ENCODE data around the gene RNU6-1. TPM values are rescaled to one million over a fixed set of nuclear protein-coding genes. Genes with fewer than 3 reads are reported as not detected.

RNU6-1 gene
- total RNA-seq, 2 donors from 2014 or later, result not detected

DNA sequence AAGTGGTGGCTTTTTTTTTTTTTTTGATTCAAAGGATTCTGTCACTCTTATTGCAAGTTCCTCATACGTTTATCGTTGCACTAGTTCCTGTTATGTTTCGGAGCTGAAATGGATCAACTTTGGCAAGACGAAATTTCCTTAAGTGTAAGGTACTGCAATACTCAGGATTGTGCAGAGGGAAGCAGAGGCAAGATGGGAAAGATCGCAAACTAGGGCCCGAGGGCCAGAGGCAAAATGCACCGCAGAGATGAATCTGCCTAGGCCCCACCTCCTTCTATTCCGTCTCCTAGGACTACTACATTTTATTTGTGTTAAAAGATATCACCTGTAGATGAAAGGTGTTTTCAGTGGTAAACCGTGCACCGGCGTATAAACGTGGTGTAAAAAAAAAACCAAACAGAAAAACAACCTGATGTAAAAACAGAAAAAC lies 331 bp downstream of the RNU6-1 start:
- peak overlapping the region; percentile 99 for H3K27ac Mint-ChIP-seq
- Histone ChIP-seq H3K27ac (ENCODE audit: low read depth, low read length) (no peak overlapping the region), H3K9ac (ENCODE audit: extremely low read depth, low read length, poor library complexity, severe bottlenecking) (peak overlapping the region; percentile 87), H3K4me1 (ENCODE audit: control insufficient read depth, insufficient read depth, low read length) (peaks cover 8% of the 10 kb centered on the region), H3K4me3 (ENCODE audit: low read length) (peak overlapping the region; percentile 87), H3K27me3 (ENCODE audit: control insufficient read depth, insufficient read depth, low read length, poor library complexity, severe bottlenecking) (peaks cover 59% of the 10 kb centered on the region), H3K36me3 (ENCODE audit: control insufficient read depth, insufficient read depth, low read length) (no peaks in the 10 kb centered on the region), H3K9me3 (ENCODE audit: control insufficient read depth, low read length) (no peaks in the 10 kb centered on the region)
- H3K27me3 Mint-ChIP-seq (ENCODE audit: insufficient read depth), result peaks cover 61% of the 10 kb centered on the region
- TF ChIP-seq, protein P1, sequence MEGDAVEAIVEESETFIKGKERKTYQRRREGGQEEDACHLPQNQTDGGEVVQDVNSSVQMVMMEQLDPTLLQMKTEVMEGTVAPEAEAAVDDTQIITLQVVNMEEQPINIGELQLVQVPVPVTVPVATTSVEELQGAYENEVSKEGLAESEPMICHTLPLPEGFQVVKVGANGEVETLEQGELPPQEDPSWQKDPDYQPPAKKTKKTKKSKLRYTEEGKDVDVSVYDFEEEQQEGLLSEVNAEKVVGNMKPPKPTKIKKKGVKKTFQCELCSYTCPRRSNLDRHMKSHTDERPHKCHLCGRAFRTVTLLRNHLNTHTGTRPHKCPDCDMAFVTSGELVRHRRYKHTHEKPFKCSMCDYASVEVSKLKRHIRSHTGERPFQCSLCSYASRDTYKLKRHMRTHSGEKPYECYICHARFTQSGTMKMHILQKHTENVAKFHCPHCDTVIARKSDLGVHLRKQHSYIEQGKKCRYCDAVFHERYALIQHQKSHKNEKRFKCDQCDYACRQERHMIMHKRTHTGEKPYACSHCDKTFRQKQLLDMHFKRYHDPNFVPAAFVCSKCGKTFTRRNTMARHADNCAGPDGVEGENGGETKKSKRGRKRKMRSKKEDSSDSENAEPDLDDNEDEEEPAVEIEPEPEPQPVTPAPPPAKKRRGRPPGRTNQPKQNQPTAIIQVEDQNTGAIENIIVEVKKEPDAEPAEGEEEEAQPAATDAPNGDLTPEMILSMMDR (conservative IDR thresholded peaks at IDR 0.05), result no peak
- H3K4me1 Mint-ChIP-seq, result peaks cover 42% of the 10 kb centered on the region
- H3K4me3 Mint-ChIP-seq, result peak overlapping the region; percentile 92
- DNase-seq, result peak; percentile 68
- no peaks in the 10 kb centered on the region for H3K9me3 Mint-ChIP-seq
- 15 to 42% methylated on average over 4 to 11 of the region's 12 CpGs for WGBS, 2 experiments (ENCODE audit: insufficient coverage in 1 of 2, insufficient read length in 1 of 2)
- H3K36me3 Mint-ChIP-seq (ENCODE audit: low read depth), result no peaks in the 10 kb centered on the region

DNA sequence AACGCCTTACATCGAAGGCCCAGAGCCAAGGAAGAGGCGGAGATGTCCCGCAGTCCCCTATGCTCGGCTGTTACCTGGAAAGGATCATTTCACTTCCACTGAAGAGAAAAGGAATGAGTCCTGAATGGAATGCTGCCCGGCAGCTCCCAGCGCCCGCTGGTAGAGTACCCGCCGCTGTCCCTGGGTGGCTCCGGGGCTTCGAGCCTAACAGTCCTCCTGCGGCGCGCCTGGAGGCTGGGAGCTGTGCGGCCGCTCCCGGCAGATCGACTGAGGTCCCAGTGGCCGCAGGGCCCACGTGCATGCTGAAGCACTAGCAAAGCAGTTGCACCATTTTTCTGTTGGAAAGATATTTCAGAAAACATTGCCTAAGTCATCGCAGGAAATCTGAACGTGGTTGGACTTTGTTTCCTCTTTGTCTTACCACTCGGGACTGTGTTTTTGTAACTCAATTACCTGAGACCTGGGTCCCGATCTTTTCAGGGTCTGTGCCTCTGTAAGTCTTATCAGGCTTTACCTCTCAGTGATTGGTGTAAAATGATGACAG lies 984 bp downstream of the RNU6-1 start:
- 16 to 33% methylated on average over 21 to 25 of the region's 25 CpGs for WGBS, 2 experiments (ENCODE audit: insufficient coverage in 1 of 2, insufficient read length in 1 of 2)
- peaks cover 67% of the 10 kb centered on the region for H3K27me3 Mint-ChIP-seq (ENCODE audit: insufficient read depth)
- peak; percentile 92 for DNase-seq
- peak overlapping the region; percentile 87 for H3K4me3 ChIP-seq (ENCODE audit: low read length)
- H3K36me3 Mint-ChIP-seq (ENCODE audit: low read depth), result no peaks in the 10 kb centered on the region
- H3K9me3 ChIP-seq (ENCODE audit: control insufficient read depth, low read length), result no peaks in the 10 kb centered on the region
- peak overlapping the region; percentile 92 for H3K4me3 Mint-ChIP-seq
- H3K36me3 ChIP-seq (ENCODE audit: control insufficient read depth, insufficient read depth, low read length), result no peaks in the 10 kb centered on the region
- TF ChIP-seq, protein P1 (conservative IDR thresholded peaks at IDR 0.05), result peak; percentile 43
- peaks cover 66% of the 10 kb centered on the region for H3K27me3 ChIP-seq (ENCODE audit: control insufficient read depth, insufficient read depth, low read length, poor library complexity, severe bottlenecking)
- H3K27ac ChIP-seq (ENCODE audit: low read depth, low read length), result no peak overlapping the region
- H3K4me1 Mint-ChIP-seq, result peaks cover 39% of the 10 kb centered on the region
- peak overlapping the region; percentile 48 for H3K27ac Mint-ChIP-seq
- H3K9ac ChIP-seq (ENCODE audit: extremely low read depth, low read length, poor library complexity, severe bottlenecking), result no peak overlapping the region
- H3K9me3 Mint-ChIP-seq, result no peaks in the 10 kb centered on the region
- peaks cover 7% of the 10 kb centered on the region for H3K4me1 ChIP-seq (ENCODE audit: control insufficient read depth, insufficient read depth, low read length)

DNA sequence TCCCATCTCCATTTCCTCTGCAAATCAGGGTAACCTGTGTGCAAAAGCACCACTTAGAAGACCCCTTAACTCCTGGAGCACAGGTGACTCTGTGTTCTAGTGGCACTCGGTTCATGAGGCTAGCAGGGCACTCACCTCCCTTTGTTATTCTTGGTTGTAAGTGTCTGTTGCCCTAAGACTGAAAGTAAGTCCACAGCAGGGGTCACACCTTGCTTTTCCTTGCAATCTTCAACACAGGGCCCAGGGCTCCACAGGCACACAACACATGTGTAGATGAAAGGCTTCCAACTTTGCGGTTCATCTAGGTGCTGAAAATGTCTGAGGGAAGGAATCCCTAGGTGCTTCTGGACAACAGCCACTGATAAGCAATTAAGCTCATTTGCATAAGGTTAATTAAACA lies 2.9 kb downstream of the RNU6-1 start:
- Mint-ChIP-seq H3K4me1 (peaks cover 33% of the 10 kb centered on the region), H3K36me3 (ENCODE audit: low read depth) (no peaks in the 10 kb centered on the region), H3K27ac (no peak overlapping the region), H3K4me3 (no peak overlapping the region), H3K9me3 (no peaks in the 10 kb centered on the region), H3K27me3 (ENCODE audit: insufficient read depth) (peaks cover 80% of the 10 kb centered on the region)
- WGBS, 2 experiments (ENCODE audit: insufficient coverage in 1 of 2, insufficient read length in 1 of 2), result 49% methylated on average over 2 of the region's 2 CpGs
- H3K9ac ChIP-seq (ENCODE audit: extremely low read depth, low read length, poor library complexity, severe bottlenecking), result no peak overlapping the region
- no peaks in the 10 kb centered on the region for H3K9me3 ChIP-seq (ENCODE audit: control insufficient read depth, low read length)
- no peaks in the 10 kb centered on the region for H3K4me1 ChIP-seq (ENCODE audit: control insufficient read depth, insufficient read depth, low read length)
- H3K4me3 ChIP-seq (ENCODE audit: low read length), result no peak overlapping the region
- TF ChIP-seq, protein P1 (conservative IDR thresholded peaks at IDR 0.05), result no peak
- no peaks in the 10 kb centered on the region for H3K36me3 ChIP-seq (ENCODE audit: control insufficient read depth, insufficient read depth, low read length)
- peak; percentile 66 for DNase-seq
- H3K27ac ChIP-seq (ENCODE audit: low read depth, low read length), result no peak overlapping the region
- peaks cover 84% of the 10 kb centered on the region for H3K27me3 ChIP-seq (ENCODE audit: control insufficient read depth, insufficient read depth, low read length, poor library complexity, severe bottlenecking)
